GM19193 (cell line): ENCODE measurements around the gene FOXI2.

Experiments used
- POLR2A ChIP-seq: IDR thresholded peaks from 4 replicates; pipeline ENCODE4 v1.6.1; 2011; ENCODE audit not compliant: insufficient read depth, insufficient read length; ENCODE audit errors: extremely low read depth

The FOXI2 gene

GRCh38 chr10:127736222-127736914, 617 bp upstream of the FOXI2 start:
- no peak for TF ChIP-seq POLR2A

- TF ChIP-seq POLR2A, result no peak
Measured at GRCh38 chr10:127737563-127738511, 852 bp downstream of the FOXI2 start.

- no peak for TF ChIP-seq POLR2A
Measured at GRCh38 chr10:127738512-127739424, 1.8 kb downstream of the FOXI2 start.

GRCh38 chr10:127739908-127740307, 2.9 kb downstream of the FOXI2 start:
- TF ChIP-seq POLR2A, result no peak

GRCh38 chr10:127740596-127740995, 3.6 kb downstream of the FOXI2 start:
- TF ChIP-seq POLR2A, result no peak

- no peak for TF ChIP-seq POLR2A
Measured at GRCh38 chr10:127743205-127743604, 6.2 kb downstream of the FOXI2 start.

GRCh38 chr10:127744956-127745355, 8.0 kb downstream of the FOXI2 start:
- no peak for TF ChIP-seq POLR2A

- no peak for TF ChIP-seq POLR2A
Measured at GRCh38 chr10:127745861-127746260, 8.9 kb downstream of the FOXI2 start.

GRCh38 chr10:127755753-127756152, 18.8 kb downstream of the FOXI2 start:
- no peak for TF ChIP-seq POLR2A

GRCh38 chr10:127756264-127756663, 19.3 kb downstream of the FOXI2 start:
- TF ChIP-seq POLR2A, result no peak

GRCh38 chr10:127757033-127757432, 20.0 kb downstream of the FOXI2 start:
- TF ChIP-seq POLR2A, result no peak

- no peak for TF ChIP-seq POLR2A
Measured at GRCh38 chr10:127759276-127759675, 22.3 kb downstream of the FOXI2 start.

GRCh38 chr10:127762925-127763324, 25.9 kb downstream of the FOXI2 start:
- TF ChIP-seq POLR2A, result no peak

GRCh38 chr10:127774766-127775559, 38.0 kb downstream of the FOXI2 start:
- TF ChIP-seq POLR2A, result no peak
